ENCODE measurements around the gene FHL1. TPM values are rescaled to one million over a fixed set of nuclear protein-coding genes. Genes with fewer than 3 reads are reported as not detected.

Gene FHL1
- total and polyA plus RNA-seq, 4 donors, result 8.8 to 20.2 (median 15.0) TPM

DNA sequence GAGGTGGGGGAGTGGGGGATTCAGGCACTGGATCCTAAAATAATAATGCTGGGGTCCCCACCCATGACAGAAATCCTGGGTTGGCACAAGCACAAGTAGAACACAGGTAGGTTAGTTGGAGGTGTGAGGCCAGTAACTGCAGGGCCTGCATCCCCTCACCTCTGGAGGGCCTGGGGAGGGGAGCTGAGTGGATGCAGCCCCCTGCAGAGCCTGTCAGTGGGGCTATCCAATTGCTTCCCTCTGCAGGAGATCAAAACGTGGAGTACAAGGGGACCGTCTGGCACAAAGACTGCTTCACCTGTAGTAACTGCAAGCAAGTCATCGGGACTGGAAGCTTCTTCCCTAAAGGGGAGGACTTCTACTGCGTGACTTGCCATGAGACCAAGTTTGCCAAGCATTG is 60.2 kb downstream of the FHL1 start:
- Histone ChIP-seq H3K4me3 (ENCODE audit: low read depth in 1 of 3, low read length in 3 of 3) (no peak overlapping the region), H3K27me3 (ENCODE audit: control insufficient read depth in 4 of 4, insufficient read depth in 4 of 4, low read length in 3 of 4) (no peaks in the 10 kb centered on the region), H3K36me3 (ENCODE audit: control insufficient read depth in 4 of 4, insufficient read depth in 3 of 4, low read depth in 1 of 4, low read length in 3 of 4) (no peaks in the 10 kb centered on the region), H3K27ac (ENCODE audit: low read depth in 1 of 2, low read length in 2 of 2) (no peak overlapping the region), H3K9ac (ENCODE audit: low read depth in 1 of 2, low read length in 2 of 2) (no peak overlapping the region), H3K9me3 (ENCODE audit: control insufficient read depth in 4 of 4, low read length in 3 of 4) (no peaks in the 10 kb centered on the region), H3K4me1 (ENCODE audit: control insufficient read depth in 4 of 4, insufficient read depth in 4 of 4, low read length in 3 of 4) (peaks cover 0 to 3% (median 0%) of the 10 kb centered on the region in 4 donors)
- WGBS, result 94% methylated on average over 4 of the region's 4 CpGs
- no peak for DNase-seq (ENCODE audit: low spot score)
- TF ChIP-seq FOXA1 (IDR thresholded peaks at IDR 0.05) (no peak), JUND (IDR thresholded peaks at IDR 0.05) (no peak), GABPA (IDR thresholded peaks at IDR 0.05 in 1 of 2, conservative IDR thresholded peaks at IDR 0.05 in 1 of 2) (no peak), RAD21 (IDR thresholded peaks at IDR 0.05) (no peak), FOXA2 (IDR thresholded peaks at IDR 0.05) (no peak), NR2F2 (IDR thresholded peaks at IDR 0.05) (no peak), EGR1 (IDR thresholded peaks at IDR 0.05; ENCODE audit: low read depth in 2 of 2) (no peak)
- TF ChIP-seq, protein P1, sequence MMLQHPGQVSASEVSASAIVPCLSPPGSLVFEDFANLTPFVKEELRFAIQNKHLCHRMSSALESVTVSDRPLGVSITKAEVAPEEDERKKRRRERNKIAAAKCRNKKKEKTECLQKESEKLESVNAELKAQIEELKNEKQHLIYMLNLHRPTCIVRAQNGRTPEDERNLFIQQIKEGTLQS (IDR thresholded peaks at IDR 0.05), result no peak

GRCh38 chrX:136209016-136209738 is 61.8 kb downstream of the FHL1 start:
- Histone ChIP-seq H3K27ac (ENCODE audit: low read depth in 1 of 2, low read length in 2 of 2) (peak overlapping the region in 1 of 2 donors; percentile 25), H3K27me3 (ENCODE audit: control insufficient read depth in 4 of 4, insufficient read depth in 4 of 4, low read length in 3 of 4) (no peaks in the 10 kb centered on the region), H3K4me1 (ENCODE audit: control insufficient read depth in 4 of 4, insufficient read depth in 4 of 4, low read length in 3 of 4) (no peaks in the 10 kb centered on the region), H3K4me3 (ENCODE audit: low read depth in 1 of 3, low read length in 3 of 3) (no peak overlapping the region), H3K9me3 (ENCODE audit: control insufficient read depth in 4 of 4, low read length in 3 of 4) (no peaks in the 10 kb centered on the region), H3K36me3 (ENCODE audit: control insufficient read depth in 4 of 4, insufficient read depth in 3 of 4, low read depth in 1 of 4, low read length in 3 of 4) (no peaks in the 10 kb centered on the region), H3K9ac (ENCODE audit: low read depth in 1 of 2, low read length in 2 of 2) (no peak overlapping the region)
- DNase-seq (ENCODE audit: low spot score), result no peak
- WGBS, result 35% methylated on average over 28 of the region's 28 CpGs
- no peak for TF ChIP-seq RXRA (IDR thresholded peaks at IDR 0.05)
- TF ChIP-seq FOXA1 (IDR thresholded peaks at IDR 0.05), result no peak
- no peak for TF ChIP-seq EGR1 (IDR thresholded peaks at IDR 0.05; ENCODE audit: low read depth in 2 of 2)
- TF ChIP-seq RAD21 (IDR thresholded peaks at IDR 0.05), result peak; percentile 73 to 85
- TF ChIP-seq, protein P1 (IDR thresholded peaks at IDR 0.05), result no peak
- no peak for TF ChIP-seq TAF1 (conservative IDR thresholded peaks at IDR 0.05)
- TF ChIP-seq, protein P2, sequence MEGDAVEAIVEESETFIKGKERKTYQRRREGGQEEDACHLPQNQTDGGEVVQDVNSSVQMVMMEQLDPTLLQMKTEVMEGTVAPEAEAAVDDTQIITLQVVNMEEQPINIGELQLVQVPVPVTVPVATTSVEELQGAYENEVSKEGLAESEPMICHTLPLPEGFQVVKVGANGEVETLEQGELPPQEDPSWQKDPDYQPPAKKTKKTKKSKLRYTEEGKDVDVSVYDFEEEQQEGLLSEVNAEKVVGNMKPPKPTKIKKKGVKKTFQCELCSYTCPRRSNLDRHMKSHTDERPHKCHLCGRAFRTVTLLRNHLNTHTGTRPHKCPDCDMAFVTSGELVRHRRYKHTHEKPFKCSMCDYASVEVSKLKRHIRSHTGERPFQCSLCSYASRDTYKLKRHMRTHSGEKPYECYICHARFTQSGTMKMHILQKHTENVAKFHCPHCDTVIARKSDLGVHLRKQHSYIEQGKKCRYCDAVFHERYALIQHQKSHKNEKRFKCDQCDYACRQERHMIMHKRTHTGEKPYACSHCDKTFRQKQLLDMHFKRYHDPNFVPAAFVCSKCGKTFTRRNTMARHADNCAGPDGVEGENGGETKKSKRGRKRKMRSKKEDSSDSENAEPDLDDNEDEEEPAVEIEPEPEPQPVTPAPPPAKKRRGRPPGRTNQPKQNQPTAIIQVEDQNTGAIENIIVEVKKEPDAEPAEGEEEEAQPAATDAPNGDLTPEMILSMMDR (IDR thresholded peaks at IDR 0.05; ENCODE audit: low read depth, low read length, missing input control), result peak; percentile 52
- no peak for TF ChIP-seq SP1 (IDR thresholded peaks at IDR 0.05)
- no peak for TF ChIP-seq YY1 (IDR thresholded peaks at IDR 0.05)
- TF ChIP-seq ZBTB33 (IDR thresholded peaks at IDR 0.05), result no peak
- no peak for TF ChIP-seq HNF4A (conservative IDR thresholded peaks at IDR 0.05)
